DMS 273 treated with DMSO at 0.1 percent for 48 hours (cell line): ENCODE results near the gene TEX22.

Source experiments
- DNase-seq: peaks from one replicate; lab custom pipeline; 2025; lab: John Stamatoyannopoulos, UW

TEX22 gene

GRCh38 chr14:105366386-105367074 is 31.8 kb upstream of the TEX22 start:
- no peak for DNase-seq

- DNase-seq: no peak
Observed at GRCh38 chr14:105367116-105368031, 31.0 kb upstream of the TEX22 start.

- DNase-seq: no peak
Observed at GRCh38 chr14:105368032-105368417, 30.3 kb upstream of the TEX22 start.

- no peak for DNase-seq
Observed at GRCh38 chr14:105368426-105368825, 29.9 kb upstream of the TEX22 start.

GRCh38 chr14:105368910-105369652 is 29.3 kb upstream of the TEX22 start:
- no peak for DNase-seq

GRCh38 chr14:105369653-105370040 is 28.7 kb upstream of the TEX22 start:
- DNase-seq: no peak

- DNase-seq: no peak
Observed at GRCh38 chr14:105374389-105374788, 23.9 kb upstream of the TEX22 start.

- no peak for DNase-seq
Observed at GRCh38 chr14:105375635-105376057, 22.7 kb upstream of the TEX22 start.

GRCh38 chr14:105376521-105377440 is 21.6 kb upstream of the TEX22 start:
- no peak for DNase-seq

GRCh38 chr14:105377555-105378182 is 20.7 kb upstream of the TEX22 start:
- no peak for DNase-seq

- no peak for DNase-seq
Observed at GRCh38 chr14:105378199-105378598, 20.1 kb upstream of the TEX22 start.

GRCh38 chr14:105378873-105379685 is 19.3 kb upstream of the TEX22 start:
- no peak for DNase-seq

GRCh38 chr14:105379946-105380345 is 18.4 kb upstream of the TEX22 start:
- no peak for DNase-seq

- DNase-seq: no peak
Observed at GRCh38 chr14:105380756-105381155, 17.6 kb upstream of the TEX22 start.

GRCh38 chr14:105381446-105382342 is 16.6 kb upstream of the TEX22 start:
- no peak for DNase-seq

GRCh38 chr14:105382343-105383082 is 15.8 kb upstream of the TEX22 start:
- no peak for DNase-seq

- DNase-seq: no peak
Observed at GRCh38 chr14:105383083-105383730, 15.1 kb upstream of the TEX22 start.

GRCh38 chr14:105384041-105384557 is 14.2 kb upstream of the TEX22 start:
- DNase-seq: no peak
